Ecto neural progenitor cell (in vitro differentiated cells): ENCODE data around the gene KCNK2.

Experiments
- DNase-seq: peaks from one replicate; pipeline ENCODE4 v3.0.0-alpha.2; 2018; ENCODE audit warnings: low spot score

The KCNK2 gene

GRCh38 chr1:215252164-215252563 is 169.6 kb downstream of the KCNK2 start:
- no peak for DNase-seq

DNA sequence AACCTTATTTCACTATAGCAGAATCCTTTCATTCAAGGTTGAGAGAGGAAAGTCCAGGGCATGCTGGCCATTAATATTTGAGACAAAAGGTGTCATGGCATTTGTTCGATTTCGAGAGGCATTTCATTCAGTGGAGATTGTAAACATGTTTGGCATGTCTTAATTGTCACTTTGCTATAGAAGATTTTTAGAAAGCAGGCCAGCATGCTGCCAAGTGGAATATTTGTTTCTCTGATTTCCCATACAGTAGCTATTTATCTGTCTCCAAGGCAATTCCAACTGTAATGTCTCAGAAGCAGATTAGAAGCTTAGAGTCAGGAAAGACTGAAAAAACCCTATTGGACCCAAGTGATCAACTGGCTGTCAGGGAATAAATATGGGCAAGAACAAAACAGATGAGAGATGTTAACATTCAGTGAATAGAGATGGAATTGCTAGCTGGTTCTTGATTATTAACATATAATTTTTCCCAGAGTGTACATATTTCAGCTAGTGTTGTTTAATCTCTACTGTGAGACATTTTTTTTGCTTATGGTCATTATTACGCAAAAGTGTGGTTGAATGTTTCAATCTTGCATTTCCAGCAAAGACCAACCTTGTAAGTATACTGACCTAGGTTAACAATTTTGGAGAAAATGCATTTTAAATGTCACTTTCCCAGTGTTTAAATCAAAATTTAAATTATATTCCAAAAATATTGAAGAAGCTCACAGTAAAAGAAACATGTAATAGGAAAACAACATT is 174.6 kb downstream of the KCNK2 start:
- DNase-seq: no peak

GRCh38 chr1:215260711-215261110 is 178.2 kb downstream of the KCNK2 start:
- DNase-seq: no peak

DNA sequence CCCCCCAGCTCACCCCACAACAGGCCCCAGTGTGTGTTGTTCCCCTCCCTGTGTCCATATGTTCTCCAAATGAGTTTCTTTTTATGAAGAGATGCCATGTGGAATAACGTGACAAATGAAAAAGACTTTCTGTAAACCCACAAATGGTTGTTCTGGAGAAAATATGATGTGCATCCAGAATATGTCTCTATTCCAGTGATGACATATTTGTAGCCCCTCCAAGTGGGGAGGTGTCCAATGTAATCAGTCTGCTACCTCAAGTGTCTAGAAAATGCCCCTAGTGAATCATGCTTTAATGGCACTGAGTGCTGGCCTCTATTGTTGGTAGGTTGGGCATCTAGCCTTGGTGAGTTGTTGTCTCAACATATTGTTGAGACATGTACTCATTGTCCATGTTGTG is 179.6 kb downstream of the KCNK2 start:
- no peak for DNase-seq

DNA sequence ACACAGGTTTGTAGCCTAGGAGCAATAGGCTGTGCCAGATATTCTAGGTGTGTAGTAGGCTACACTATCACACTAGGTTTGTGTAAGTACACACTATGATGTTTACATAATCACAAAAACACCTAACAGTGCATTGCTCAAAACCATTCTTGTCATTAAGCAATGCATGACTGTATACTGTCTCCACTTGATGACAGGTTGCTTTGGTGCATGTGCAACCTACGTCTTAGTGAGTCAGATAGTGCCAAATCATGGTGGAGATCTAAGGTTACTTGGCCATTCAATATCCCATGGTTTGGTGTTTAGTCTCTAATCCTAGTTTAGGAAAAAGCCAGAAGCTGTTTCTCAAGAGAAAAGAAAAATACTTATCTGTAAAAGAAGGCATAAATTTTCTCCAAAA is 181.1 kb downstream of the KCNK2 start:
- no peak for DNase-seq

GRCh38 chr1:215264649-215265048 is 182.1 kb downstream of the KCNK2 start:
- DNase-seq: no peak

GRCh38 chr1:215267495-215267894 is 185.0 kb downstream of the KCNK2 start:
- no peak for DNase-seq

DNA sequence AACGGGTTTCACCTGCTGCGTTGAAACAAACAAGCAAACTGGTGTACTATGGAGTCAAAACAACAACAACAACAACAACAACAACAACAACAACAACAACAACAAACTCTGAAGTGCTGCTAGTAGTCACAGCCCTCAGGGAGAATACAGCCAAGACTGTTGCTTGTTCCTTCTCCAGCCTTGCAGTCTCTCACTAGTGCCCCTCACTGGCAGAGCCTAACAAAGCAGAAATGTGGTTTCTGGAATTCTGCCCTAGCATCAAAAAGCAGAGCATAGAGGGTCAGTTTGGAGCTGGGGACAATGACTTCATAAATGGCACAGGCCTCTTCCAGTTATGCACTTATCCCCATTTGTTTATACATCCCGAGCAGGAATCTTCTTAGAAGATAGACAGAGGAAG is 187.4 kb downstream of the KCNK2 start:
- no peak for DNase-seq

GRCh38 chr1:215273838-215274516 is 191.4 kb downstream of the KCNK2 start:
- no peak for DNase-seq

- no peak for DNase-seq
Measured at GRCh38 chr1:215276582-215276981, 194.0 kb downstream of the KCNK2 start.

- no peak for DNase-seq
Measured at GRCh38 chr1:215277532-215277931, 195.0 kb downstream of the KCNK2 start.

DNA sequence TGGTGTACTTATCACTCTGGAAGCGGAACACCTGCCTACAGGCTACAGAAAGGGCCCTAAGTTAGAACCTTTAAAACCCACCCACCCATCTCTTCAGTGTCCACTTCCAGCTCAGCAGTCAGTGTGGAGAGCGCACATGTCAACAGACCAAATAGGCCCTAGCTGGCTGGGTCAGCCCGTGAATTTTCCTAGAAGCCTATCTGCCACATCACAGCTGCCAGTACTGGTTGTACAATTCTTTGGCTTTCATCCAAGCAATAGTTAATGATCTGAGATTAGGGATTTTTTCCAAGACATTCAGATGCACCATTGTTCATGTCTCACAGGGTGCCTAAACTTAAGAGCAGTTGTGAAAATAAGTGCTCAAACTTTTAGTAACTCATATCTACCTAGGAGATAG is 197.1 kb downstream of the KCNK2 start:
- no peak for DNase-seq

GRCh38 chr1:215282557-215282956 is 200.0 kb downstream of the KCNK2 start:
- no peak for DNase-seq

DNA sequence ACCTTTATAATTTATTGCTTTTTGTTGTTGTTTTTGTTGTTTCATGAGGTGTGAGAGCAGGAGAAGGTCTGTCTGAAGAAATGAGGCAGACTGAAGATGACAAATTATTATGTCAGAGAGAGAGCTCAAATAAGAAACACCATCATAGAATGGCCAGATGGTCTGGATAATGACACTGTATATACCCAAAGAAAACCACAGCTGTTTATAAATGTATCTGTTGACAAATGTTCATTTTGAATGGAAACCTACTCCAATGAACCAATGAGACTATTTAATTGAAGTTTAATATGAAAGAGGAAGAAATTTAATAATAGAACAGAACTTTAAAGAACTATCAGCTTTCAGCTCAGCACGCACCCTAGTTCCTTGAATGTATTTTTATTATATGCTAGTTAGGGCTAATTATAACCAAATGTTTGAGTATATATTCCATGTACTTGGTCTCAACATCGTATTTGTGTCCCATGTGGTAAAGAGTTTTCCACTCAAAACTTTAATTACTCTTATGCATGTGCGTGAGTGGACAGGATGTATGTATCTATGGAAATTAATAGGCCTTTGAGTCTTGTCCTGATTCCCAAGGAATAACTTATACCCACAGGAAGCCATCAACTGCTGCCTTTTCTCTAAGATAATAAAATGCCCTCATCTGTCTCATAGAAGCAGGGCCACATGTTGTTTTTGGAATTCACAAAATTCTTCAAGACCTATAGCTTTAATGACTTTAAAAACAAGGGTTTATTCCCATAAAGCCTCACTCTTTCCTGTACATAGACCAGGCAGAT is 202.7 kb downstream of the KCNK2 start:
- DNase-seq: no peak
